Measurements from ENCODE around the gene FGF4. TPM values are rescaled to one million over a fixed set of nuclear protein-coding genes. Genes with fewer than 3 reads are reported as not detected.

The FGF4 gene
- not detected in 2 replicates for total RNA-seq (2014; rRNA removed; shearing (Covaris generic); ENCODE audit: low replicate concordance)

- Histone ChIP-seq H2AFZ (ENCODE audit: low read length) (no peak within 1 kb of the TSS), H3K4me2 (ENCODE audit: low read depth, low read length, poor library complexity, severe bottlenecking) (no peak within 1 kb of the TSS), H3K27me3 (ENCODE audit: low read length) (no peaks in the 10 kb centered on the region), H3K27ac (ENCODE audit: low read length) (no peak within 1 kb of the TSS), H3K36me3 (ENCODE audit: insufficient read depth, low read length) (no peaks in the 10 kb centered on the region), H3K79me2 (ENCODE audit: low read length) (no peaks in the 10 kb centered on the region), H3K4me1 (ENCODE audit: low read length) (no peaks in the 10 kb centered on the region), H4K20me1 (ENCODE audit: insufficient read depth, low read depth, low read length) (no peaks in the 10 kb centered on the region), H3K9ac (ENCODE audit: low read length) (no peak within 1 kb of the TSS), H3K9me2 (replicated peaks; ENCODE audit: insufficient read depth, low read length) (no peaks in the 10 kb centered on the region), H3K9me3 (ENCODE audit: low read length) (no peaks in the 10 kb centered on the region), H3K4me3 (ENCODE audit: low read length) (no peak within 1 kb of the TSS)
- no peak for DNase-seq
Measured at GRCh38 chr11:69775163-69775755, at the start of gene FGF4. Gene FGF4 (minus strand): TSS chr11:69775341. CDS start chr11:69775084, 257 bp downstream.

- H3K9me3 ChIP-seq (ENCODE audit: low read length), result no peaks in the 10 kb centered on the region
- H3K36me3 ChIP-seq (ENCODE audit: insufficient read depth, low read length), result no peaks in the 10 kb centered on the region
- DNase-seq, result no peak
- H3K27me3 ChIP-seq (ENCODE audit: low read length), result no peaks in the 10 kb centered on the region
- no peaks in the 10 kb centered on the region for H3K9me2 ChIP-seq (replicated peaks; ENCODE audit: insufficient read depth, low read length)
- no peaks in the 10 kb centered on the region for H3K79me2 ChIP-seq (ENCODE audit: low read length)
- H3K4me3 ChIP-seq (ENCODE audit: low read length), result no peak overlapping the region
- H3K4me2 ChIP-seq (ENCODE audit: low read depth, low read length, poor library complexity, severe bottlenecking), result no peak overlapping the region
- H3K27ac ChIP-seq (ENCODE audit: low read length), result no peak overlapping the region
- no peak overlapping the region for H3K9ac ChIP-seq (ENCODE audit: low read length)
- H4K20me1 ChIP-seq (ENCODE audit: insufficient read depth, low read depth, low read length), result no peaks in the 10 kb centered on the region
- H3K4me1 ChIP-seq (ENCODE audit: low read length), result no peaks in the 10 kb centered on the region
- H2AFZ ChIP-seq (ENCODE audit: low read length), result no peak overlapping the region
Measured at GRCh38 chr11:69823641-69824265, 48.6 kb upstream of the FGF4 start.

- H3K27ac ChIP-seq (ENCODE audit: low read length), result no peak overlapping the region
- H3K4me2 ChIP-seq (ENCODE audit: low read depth, low read length, poor library complexity, severe bottlenecking), result no peak overlapping the region
- DNase-seq, result no peak
- H3K36me3 ChIP-seq (ENCODE audit: insufficient read depth, low read length), result no peaks in the 10 kb centered on the region
- no peaks in the 10 kb centered on the region for H3K9me2 ChIP-seq (replicated peaks; ENCODE audit: insufficient read depth, low read length)
- no peak overlapping the region for H3K9ac ChIP-seq (ENCODE audit: low read length)
- no peak overlapping the region for H2AFZ ChIP-seq (ENCODE audit: low read length)
- no peaks in the 10 kb centered on the region for H3K4me1 ChIP-seq (ENCODE audit: low read length)
- no peaks in the 10 kb centered on the region for H3K27me3 ChIP-seq (ENCODE audit: low read length)
- no peaks in the 10 kb centered on the region for H3K79me2 ChIP-seq (ENCODE audit: low read length)
- H4K20me1 ChIP-seq (ENCODE audit: insufficient read depth, low read depth, low read length), result no peaks in the 10 kb centered on the region
- no peaks in the 10 kb centered on the region for H3K9me3 ChIP-seq (ENCODE audit: low read length)
- no peak overlapping the region for H3K4me3 ChIP-seq (ENCODE audit: low read length)
Measured at GRCh38 chr11:69822676-69823494, 47.7 kb upstream of the FGF4 start.

GRCh38 chr11:69821511-69822040 lies 46.4 kb upstream of the FGF4 start:
- Histone ChIP-seq H2AFZ (ENCODE audit: low read length) (no peak overlapping the region), H3K27ac (ENCODE audit: low read length) (no peak overlapping the region), H3K27me3 (ENCODE audit: low read length) (no peaks in the 10 kb centered on the region), H3K36me3 (ENCODE audit: insufficient read depth, low read length) (no peaks in the 10 kb centered on the region), H3K9me2 (replicated peaks; ENCODE audit: insufficient read depth, low read length) (no peaks in the 10 kb centered on the region), H3K9me3 (ENCODE audit: low read length) (no peaks in the 10 kb centered on the region), H3K4me1 (ENCODE audit: low read length) (no peaks in the 10 kb centered on the region), H3K79me2 (ENCODE audit: low read length) (no peaks in the 10 kb centered on the region), H4K20me1 (ENCODE audit: insufficient read depth, low read depth, low read length) (no peaks in the 10 kb centered on the region), H3K4me2 (ENCODE audit: low read depth, low read length, poor library complexity, severe bottlenecking) (no peak overlapping the region), H3K9ac (ENCODE audit: low read length) (no peak overlapping the region), H3K4me3 (ENCODE audit: low read length) (no peak overlapping the region)
- DNase-seq, result no peak

GRCh38 chr11:69820441-69820840 lies 45.3 kb upstream of the FGF4 start:
- Histone ChIP-seq H3K27ac (ENCODE audit: low read length) (no peak overlapping the region), H3K9me3 (ENCODE audit: low read length) (no peaks in the 10 kb centered on the region), H3K9ac (ENCODE audit: low read length) (no peak overlapping the region), H3K9me2 (replicated peaks; ENCODE audit: insufficient read depth, low read length) (no peaks in the 10 kb centered on the region), H3K4me1 (ENCODE audit: low read length) (no peaks in the 10 kb centered on the region), H3K36me3 (ENCODE audit: insufficient read depth, low read length) (no peaks in the 10 kb centered on the region), H3K79me2 (ENCODE audit: low read length) (no peaks in the 10 kb centered on the region), H4K20me1 (ENCODE audit: insufficient read depth, low read depth, low read length) (no peaks in the 10 kb centered on the region), H3K4me3 (ENCODE audit: low read length) (no peak overlapping the region), H3K4me2 (ENCODE audit: low read depth, low read length, poor library complexity, severe bottlenecking) (no peak overlapping the region), H3K27me3 (ENCODE audit: low read length) (no peaks in the 10 kb centered on the region), H2AFZ (ENCODE audit: low read length) (no peak overlapping the region)
- no peak for DNase-seq

- no peaks in the 10 kb centered on the region for H3K27me3 ChIP-seq (ENCODE audit: low read length)
- H3K9me2 ChIP-seq (replicated peaks; ENCODE audit: insufficient read depth, low read length), result no peaks in the 10 kb centered on the region
- H3K9ac ChIP-seq (ENCODE audit: low read length), result no peak overlapping the region
- H2AFZ ChIP-seq (ENCODE audit: low read length), result no peak overlapping the region
- no peak overlapping the region for H3K27ac ChIP-seq (ENCODE audit: low read length)
- no peaks in the 10 kb centered on the region for H3K9me3 ChIP-seq (ENCODE audit: low read length)
- H3K79me2 ChIP-seq (ENCODE audit: low read length), result no peaks in the 10 kb centered on the region
- H4K20me1 ChIP-seq (ENCODE audit: insufficient read depth, low read depth, low read length), result no peaks in the 10 kb centered on the region
- DNase-seq, result no peak
- no peak overlapping the region for H3K4me3 ChIP-seq (ENCODE audit: low read length)
- no peak overlapping the region for H3K4me2 ChIP-seq (ENCODE audit: low read depth, low read length, poor library complexity, severe bottlenecking)
- no peaks in the 10 kb centered on the region for H3K36me3 ChIP-seq (ENCODE audit: insufficient read depth, low read length)
- no peaks in the 10 kb centered on the region for H3K4me1 ChIP-seq (ENCODE audit: low read length)
Measured at GRCh38 chr11:69819541-69820070, 44.5 kb upstream of the FGF4 start.

- DNase-seq, result no peak
- no peak within 1 kb of the TSS for H3K4me3 ChIP-seq (ENCODE audit: low read length)
- no peak within 1 kb of the TSS for H3K4me2 ChIP-seq (ENCODE audit: low read depth, low read length, poor library complexity, severe bottlenecking)
- H3K27me3 ChIP-seq (ENCODE audit: low read length), result no peaks in the 10 kb centered on the region
- no peaks in the 10 kb centered on the region for H3K9me3 ChIP-seq (ENCODE audit: low read length)
- H3K9me2 ChIP-seq (replicated peaks; ENCODE audit: insufficient read depth, low read length), result no peaks in the 10 kb centered on the region
- H3K36me3 ChIP-seq (ENCODE audit: insufficient read depth, low read length), result no peaks in the 10 kb centered on the region
- H3K4me1 ChIP-seq (ENCODE audit: low read length), result no peaks in the 10 kb centered on the region
- H3K79me2 ChIP-seq (ENCODE audit: low read length), result no peaks in the 10 kb centered on the region
- H2AFZ ChIP-seq (ENCODE audit: low read length), result no peak within 1 kb of the TSS
- H3K9ac ChIP-seq (ENCODE audit: low read length), result no peak within 1 kb of the TSS
- no peak within 1 kb of the TSS for H3K27ac ChIP-seq (ENCODE audit: low read length)
- no peaks in the 10 kb centered on the region for H4K20me1 ChIP-seq (ENCODE audit: insufficient read depth, low read depth, low read length)
Measured at GRCh38 chr11:69818603-69819441, 43.7 kb upstream of the FGF4 start, which contains the start of gene FGF3. Gene FGF3 (minus strand): TSS chr11:69819416. CDS start chr11:69818933, 483 bp downstream.

Data from Karpas-422 (cell line).